Cardiac fibroblast (primary cell): ENCODE results near the gene CYP2C18.
"Not testable (repeated sequence)": the region's sequence is repeated elsewhere in the genome, so short reads cannot be mapped to it uniquely, and the experiment has no call there.

Experiments used
- DNase-seq, 2 donors: peaks; one replicate each; pipeline versions ENCODE4 v3.0.0 to v3.0.0-alpha.2; 2010; ENCODE audit warnings: low read depth in 2 of 2
- H3K4me3 ChIP-seq, 2 donors: replicated peaks in 1 of 2; 1 replicate in 1 of 2; 2 replicates in 1 of 2; pipeline ENCODE4 v1.5.1; 2011; ENCODE audit warnings: low read depth in 2 of 2, low read length in 2 of 2, mild to moderate bottlenecking in 2 of 2, moderate library complexity in 1 of 2
- CTCF ChIP-seq: IDR thresholded peaks from one replicate; pipeline ENCODE4 v1.5.1; 2011; ENCODE audit warnings: low read depth, mild to moderate bottlenecking, low read length, inconsistent platforms

CYP2C18 gene

GRCh38 chr10:94666391-94667102, 17.0 kb upstream of the CYP2C18 start:
- DNase-seq = no peak
- no peak for TF ChIP-seq CTCF
- no peak overlapping the region for H3K4me3 ChIP-seq

DNA sequence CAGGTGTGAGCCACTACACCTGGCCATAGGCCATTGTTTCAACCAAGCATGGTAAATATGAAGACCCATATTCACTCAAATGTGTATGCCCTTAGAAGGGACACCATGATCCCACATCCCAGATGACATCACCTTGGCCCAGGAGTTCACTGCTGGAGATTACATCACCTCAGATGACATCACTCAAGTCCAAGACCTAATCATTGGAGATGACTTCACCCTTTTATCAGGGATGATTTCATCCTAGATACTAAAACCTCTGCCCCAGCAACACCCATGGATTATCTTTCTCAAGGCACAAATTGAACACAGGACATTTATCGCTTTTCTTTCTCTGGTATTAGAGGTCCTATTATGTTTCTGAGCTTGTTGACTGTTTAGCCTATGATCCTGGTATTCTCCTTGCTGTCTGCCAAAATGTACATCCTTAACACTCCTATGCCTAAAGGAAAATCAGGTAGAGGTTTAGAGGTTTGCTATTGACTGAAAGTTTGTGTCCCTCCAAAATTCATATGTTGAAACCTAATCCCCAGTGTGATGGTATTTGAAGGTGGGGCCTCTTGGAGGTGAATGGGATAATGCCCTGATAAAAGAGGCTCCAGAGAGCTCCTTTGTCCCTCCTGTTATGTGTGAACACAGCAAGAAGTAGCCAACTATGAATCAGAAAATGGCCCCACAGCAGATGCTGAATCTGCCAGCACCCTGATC, 9.8 kb upstream of the CYP2C18 start:
- peak in 1 of 2 donors; percentile 4 for DNase-seq
- no peak overlapping the region for H3K4me3 ChIP-seq
- TF ChIP-seq CTCF = no peak

DNA sequence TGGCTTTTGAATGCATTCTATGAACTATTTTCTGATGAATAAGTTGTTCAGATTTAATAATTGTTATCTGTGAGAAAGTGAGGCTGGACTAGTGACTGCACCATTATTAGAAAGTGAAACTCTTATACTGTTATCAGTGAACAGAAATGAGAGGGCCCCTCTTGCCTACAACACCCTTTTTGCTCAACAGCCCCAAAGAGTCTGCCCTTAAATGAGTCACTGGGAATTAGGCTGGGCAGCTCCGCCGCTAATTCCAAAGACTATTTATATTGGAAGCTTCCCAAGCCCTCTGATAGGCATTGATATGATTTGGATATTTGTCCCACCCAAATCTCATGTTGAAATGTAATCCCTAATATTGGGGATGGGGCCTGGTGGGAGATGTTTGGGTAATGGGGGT, 7.0 kb upstream of the CYP2C18 start:
- DNase-seq = no peak
- no peak overlapping the region for H3K4me3 ChIP-seq
- TF ChIP-seq CTCF = no peak

GRCh38 chr10:94677691-94678090, 5.8 kb upstream of the CYP2C18 start:
- H3K4me3 ChIP-seq = no peak overlapping the region
- no peak for DNase-seq
- peak; percentile 9 for TF ChIP-seq CTCF

GRCh38 chr10:94678475-94678874, 5.1 kb upstream of the CYP2C18 start:
- no peak for DNase-seq
- H3K4me3 ChIP-seq = no peak overlapping the region
- no peak for TF ChIP-seq CTCF

GRCh38 chr10:94680544-94680943, 3.0 kb upstream of the CYP2C18 start:
- no peak overlapping the region for H3K4me3 ChIP-seq
- no peak for TF ChIP-seq CTCF
- DNase-seq = peak in 1 of 2 donors; percentile 1

DNA sequence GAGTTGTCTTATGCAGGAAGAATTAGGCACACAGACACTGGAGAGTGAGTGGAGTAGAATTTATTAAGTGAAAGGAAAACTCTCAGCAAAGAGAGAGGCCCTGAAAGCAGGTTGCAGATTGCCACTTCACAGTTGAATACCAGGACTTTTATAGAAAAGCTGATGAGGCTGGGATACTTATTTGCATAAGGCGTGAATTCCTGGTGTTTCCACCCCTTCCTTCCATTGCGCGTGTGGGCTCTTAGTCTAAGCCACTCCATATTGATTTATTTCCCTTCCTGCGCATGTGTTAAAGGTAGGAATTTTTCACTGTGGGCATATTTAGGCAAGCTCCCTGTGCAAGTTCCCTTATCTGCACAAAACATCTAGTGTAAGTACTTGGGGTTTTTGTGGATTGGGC, 893 bp upstream of the CYP2C18 start:
- DNase-seq = not testable (repeated sequence)

More for the DNA sequence above, 893 bp upstream of the CYP2C18 start:
- not testable (repeated sequence) for H3K4me3 ChIP-seq
